IPS-18a (cell line): ENCODE data around the gene RIN3.

ENCODE experiments used
- H3K27ac ChIP-seq: one replicate; pipeline ENCODE4 v1.5.1; 2013; ENCODE audit warnings: low read length
- H3K27me3 ChIP-seq: one replicate; pipeline ENCODE4 v1.6.1; 2013; ENCODE audit warnings: mild to moderate bottlenecking, low read length; ENCODE audit not compliant: control insufficient read depth, insufficient read depth
- H3K36me3 ChIP-seq: one replicate; pipeline ENCODE4 v1.6.1; 2013; ENCODE audit warnings: low read depth, low read length; ENCODE audit not compliant: control insufficient read depth
- H3K4me1 ChIP-seq: one replicate; pipeline ENCODE4 v1.6.1; 2013; ENCODE audit warnings: low read depth, low read length; ENCODE audit not compliant: control insufficient read depth
- H3K4me3 ChIP-seq: one replicate; pipeline ENCODE4 v1.5.1; 2013; ENCODE audit warnings: low read length
- H3K9ac ChIP-seq: one replicate; pipeline ENCODE4 v1.6.1; 2013; ENCODE audit warnings: mild to moderate bottlenecking, low read length, moderate library complexity
- H3K9me3 ChIP-seq: one replicate; pipeline ENCODE4 v1.6.1; 2013; ENCODE audit warnings: low read depth, low read length; ENCODE audit not compliant: control insufficient read depth

Gene RIN3

GRCh38 chr14:92587700-92588085 lies 74.1 kb downstream of the RIN3 start:
- Histone ChIP-seq H3K27ac (no peak overlapping the region), H3K4me1 (no peaks in the 10 kb centered on the region)

DNA sequence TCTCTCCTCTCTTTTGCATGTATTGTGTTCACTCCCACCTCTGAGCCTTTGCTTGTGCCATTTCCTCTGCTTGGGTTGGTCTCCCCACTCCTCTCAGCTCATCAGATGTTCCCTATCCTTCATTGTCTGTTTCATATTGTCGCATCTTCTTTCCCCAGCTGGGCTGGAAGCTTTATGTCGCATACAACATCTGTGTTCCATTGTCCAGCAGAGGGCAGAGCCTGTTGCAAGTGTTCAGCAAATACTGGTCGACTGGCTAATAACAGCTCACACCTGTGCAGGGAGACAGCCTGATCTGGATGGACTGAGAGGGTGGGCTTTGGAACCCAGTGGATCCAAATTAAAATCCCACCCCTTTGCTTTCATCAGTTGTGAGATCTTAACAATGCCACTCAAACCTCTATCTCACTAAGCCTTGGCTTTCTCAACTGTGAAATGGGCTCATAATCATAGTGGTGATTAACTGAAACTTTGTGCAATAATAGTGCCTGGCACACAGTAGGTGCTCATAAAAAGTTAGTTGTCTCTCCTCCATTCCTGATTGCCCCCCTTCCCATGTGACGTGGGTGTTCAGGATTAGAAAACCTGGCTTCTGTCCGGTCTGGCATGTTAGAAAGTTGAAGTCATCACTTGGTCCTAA lies 75.8 kb downstream of the RIN3 start:
- Histone ChIP-seq H3K9me3 (no peaks in the 10 kb centered on the region), H3K27me3 (no peaks in the 10 kb centered on the region), H3K9ac (no peak overlapping the region), H3K4me3 (no peak overlapping the region), H3K27ac (no peak overlapping the region), H3K4me1 (no peaks in the 10 kb centered on the region), H3K36me3 (no peaks in the 10 kb centered on the region)

More at GRCh38 chr14:92587700-92588085, 74.1 kb downstream of the RIN3 start:
- no peak overlapping the region for H3K9ac ChIP-seq
- H3K4me3 ChIP-seq: no peak overlapping the region
- H3K9me3 ChIP-seq: no peaks in the 10 kb centered on the region
- no peaks in the 10 kb centered on the region for H3K36me3 ChIP-seq
- no peaks in the 10 kb centered on the region for H3K27me3 ChIP-seq

- H3K27ac ChIP-seq: no peak overlapping the region
Measured at GRCh38 chr14:92590176-92590575, 76.6 kb downstream of the RIN3 start.

DNA sequence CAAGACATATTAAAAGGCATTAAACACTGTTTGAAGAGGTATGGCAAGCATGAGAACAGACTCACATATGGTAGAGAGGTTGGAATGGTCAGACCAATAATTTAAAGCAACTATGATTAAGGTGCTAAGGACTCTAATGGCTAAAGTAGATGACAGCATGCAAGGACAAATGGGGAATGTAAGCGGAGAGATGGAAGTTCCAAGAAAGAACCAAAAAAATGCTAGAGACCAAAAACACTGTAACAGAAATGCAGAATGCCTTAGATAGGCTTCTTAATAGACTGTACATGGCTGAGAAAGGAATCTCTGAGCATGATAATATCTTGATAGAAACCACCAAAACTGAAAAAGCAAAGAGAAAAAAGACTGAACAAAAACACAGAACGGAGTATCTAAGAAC lies 77.4 kb downstream of the RIN3 start:
- Histone ChIP-seq H3K27ac (no peak overlapping the region), H3K36me3 (no peaks in the 10 kb centered on the region), H3K4me1 (no peaks in the 10 kb centered on the region), H3K9ac (no peak overlapping the region), H3K9me3 (no peaks in the 10 kb centered on the region), H3K4me3 (no peak overlapping the region), H3K27me3 (no peaks in the 10 kb centered on the region)

More at GRCh38 chr14:92590176-92590575, 76.6 kb downstream of the RIN3 start:
- Histone ChIP-seq H3K4me3 (no peak overlapping the region), H3K27me3 (no peaks in the 10 kb centered on the region), H3K9ac (no peak overlapping the region), H3K4me1 (no peaks in the 10 kb centered on the region), H3K36me3 (no peaks in the 10 kb centered on the region), H3K9me3 (no peaks in the 10 kb centered on the region)

DNA sequence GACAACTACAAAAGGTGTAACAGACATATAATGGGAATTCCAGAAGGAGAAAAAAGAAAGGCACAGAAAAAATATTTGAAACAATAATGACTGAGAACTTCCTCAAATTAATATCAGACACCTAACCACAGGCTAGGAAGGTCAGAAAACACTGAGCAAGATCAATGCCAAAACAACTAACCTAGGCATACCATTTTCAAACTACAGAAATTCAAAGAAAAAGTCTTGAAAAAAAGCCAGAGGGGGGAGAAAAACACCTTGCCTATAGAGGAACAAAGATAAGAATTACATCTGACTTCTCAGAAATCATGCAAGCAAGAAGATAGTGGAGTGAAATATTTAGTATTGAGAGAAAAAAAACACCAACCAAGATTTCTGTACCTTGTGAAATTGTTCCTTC lies 77.8 kb downstream of the RIN3 start:
- Histone ChIP-seq H3K9me3 (no peaks in the 10 kb centered on the region), H3K4me3 (no peak overlapping the region), H3K27ac (no peak overlapping the region), H3K9ac (no peak overlapping the region), H3K4me1 (no peaks in the 10 kb centered on the region), H3K27me3 (no peaks in the 10 kb centered on the region), H3K36me3 (no peaks in the 10 kb centered on the region)

- Histone ChIP-seq H3K4me1 (no peaks in the 10 kb centered on the region), H3K9ac (no peak overlapping the region), H3K36me3 (no peaks in the 10 kb centered on the region), H3K4me3 (no peak overlapping the region), H3K9me3 (no peaks in the 10 kb centered on the region), H3K27ac (no peak overlapping the region), H3K27me3 (no peaks in the 10 kb centered on the region)
Measured at GRCh38 chr14:92595267-92595666, 81.7 kb downstream of the RIN3 start.

DNA sequence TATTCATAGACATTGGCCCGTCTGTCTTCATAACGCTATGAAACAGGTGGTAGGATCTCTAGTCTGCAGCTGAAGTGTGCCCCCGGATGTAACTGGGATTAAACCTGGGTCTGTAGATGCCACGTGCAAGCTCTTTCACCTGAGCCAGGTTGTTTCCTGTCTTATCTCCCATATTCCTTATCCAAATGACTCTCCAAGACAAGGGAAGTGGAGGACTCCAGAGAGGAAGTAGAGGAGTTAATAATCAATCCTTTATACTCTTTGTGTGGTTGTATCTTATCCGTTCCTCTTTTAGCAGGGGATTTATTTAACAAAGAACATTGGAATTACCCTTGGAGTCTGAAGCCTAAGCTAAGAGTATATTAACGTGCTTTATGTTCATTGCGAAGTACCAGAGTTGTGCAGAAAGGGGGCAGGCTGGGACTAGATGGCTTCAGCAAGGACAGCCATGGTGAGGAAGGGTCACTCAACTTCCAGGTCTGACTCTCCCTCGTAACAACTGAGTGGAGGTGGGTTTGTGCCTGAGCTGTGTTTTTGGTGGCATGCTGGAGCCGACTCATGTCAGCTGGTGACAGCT lies 82.8 kb downstream of the RIN3 start:
- Histone ChIP-seq H3K27ac (no peak overlapping the region), H3K4me3 (no peak overlapping the region), H3K9ac (no peak overlapping the region), H3K36me3 (no peaks in the 10 kb centered on the region), H3K4me1 (no peaks in the 10 kb centered on the region), H3K9me3 (no peaks in the 10 kb centered on the region), H3K27me3 (no peaks in the 10 kb centered on the region)

DNA sequence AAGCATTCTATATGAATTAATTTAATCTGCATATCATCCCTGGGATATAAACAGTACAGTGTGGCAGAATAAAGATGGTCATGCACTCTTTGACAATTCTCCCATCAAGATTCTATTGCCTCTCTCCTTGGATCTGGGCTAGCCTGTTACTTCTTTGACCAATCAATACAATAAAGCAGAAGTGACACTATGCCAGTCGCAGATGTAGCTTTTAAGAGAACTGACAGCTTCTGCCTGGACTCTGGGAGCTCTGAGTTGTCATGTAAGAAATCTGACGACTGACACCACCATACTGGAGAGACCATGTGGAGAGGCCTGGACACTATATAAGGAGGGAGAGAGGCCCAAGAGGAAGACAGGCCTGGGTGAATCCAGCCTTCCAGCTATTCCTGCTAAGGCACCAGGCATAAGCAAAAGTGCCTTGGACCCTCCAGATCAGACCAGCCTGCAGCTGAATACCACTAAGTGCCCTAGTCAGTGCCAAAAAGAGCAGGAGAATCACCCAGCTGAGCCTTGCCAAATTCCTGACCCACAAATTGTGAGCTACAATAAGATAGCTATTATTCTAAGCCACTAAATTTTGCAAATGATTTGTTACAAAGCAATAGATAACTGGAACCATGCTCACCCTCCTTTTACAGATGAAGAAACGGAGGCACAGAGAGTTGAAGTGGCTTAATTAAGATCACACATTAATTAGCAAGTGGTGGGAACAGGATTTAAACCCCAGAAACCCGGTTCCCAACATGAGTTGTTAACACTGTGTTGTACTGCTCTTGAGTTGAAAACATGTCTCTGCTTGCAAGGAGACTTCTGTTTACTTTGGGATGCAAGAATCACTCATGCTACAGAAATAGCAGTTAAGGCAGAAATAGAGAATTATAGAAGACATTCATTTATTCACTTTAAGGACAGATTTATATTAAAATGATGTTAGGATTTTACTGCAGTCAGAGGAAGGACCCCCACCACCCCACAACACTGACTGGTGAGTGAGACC lies 84.6 kb downstream of the RIN3 start:
- Histone ChIP-seq H3K36me3 (no peaks in the 10 kb centered on the region), H3K4me1 (no peaks in the 10 kb centered on the region), H3K9ac (no peak overlapping the region), H3K4me3 (no peak overlapping the region), H3K27me3 (no peaks in the 10 kb centered on the region), H3K27ac (no peak overlapping the region), H3K9me3 (no peaks in the 10 kb centered on the region)

DNA sequence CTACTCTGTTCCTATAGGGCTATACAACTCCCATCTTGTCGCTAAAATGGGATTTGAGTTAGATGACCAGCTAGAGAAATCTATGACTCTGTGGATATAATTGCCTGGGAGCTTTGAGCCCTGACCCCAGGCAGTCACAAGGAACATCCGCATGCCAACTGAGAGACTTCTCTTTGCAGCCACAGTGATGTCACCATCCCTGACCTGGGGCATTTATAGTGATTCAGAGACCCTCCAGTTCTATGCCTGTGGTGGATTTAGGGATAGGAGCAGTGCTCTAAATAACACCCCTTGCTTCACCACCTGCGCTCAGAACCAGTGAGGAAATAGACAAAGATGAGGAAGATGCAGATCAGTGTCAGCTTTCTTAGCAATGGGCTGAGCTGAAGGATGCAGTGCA lies 86.2 kb downstream of the RIN3 start:
- Histone ChIP-seq H3K27ac (no peak overlapping the region), H3K4me1 (no peaks in the 10 kb centered on the region), H3K9me3 (no peaks in the 10 kb centered on the region), H3K9ac (no peak overlapping the region), H3K27me3 (no peaks in the 10 kb centered on the region), H3K36me3 (no peaks in the 10 kb centered on the region), H3K4me3 (no peak overlapping the region)

GRCh38 chr14:92600318-92601053 lies 86.9 kb downstream of the RIN3 start:
- no peak overlapping the region for H3K9ac ChIP-seq
- H3K4me1 ChIP-seq: no peaks in the 10 kb centered on the region
- H3K4me3 ChIP-seq: no peak overlapping the region
- H3K9me3 ChIP-seq: no peaks in the 10 kb centered on the region
- H3K36me3 ChIP-seq: no peaks in the 10 kb centered on the region
- H3K27ac ChIP-seq: no peak overlapping the region
- no peaks in the 10 kb centered on the region for H3K27me3 ChIP-seq

- no peaks in the 10 kb centered on the region for H3K27me3 ChIP-seq
- H3K9ac ChIP-seq: no peak overlapping the region
- H3K9me3 ChIP-seq: no peaks in the 10 kb centered on the region
- no peaks in the 10 kb centered on the region for H3K4me1 ChIP-seq
- H3K36me3 ChIP-seq: no peaks in the 10 kb centered on the region
- H3K4me3 ChIP-seq: no peak overlapping the region
- H3K27ac ChIP-seq: no peak overlapping the region
Measured at GRCh38 chr14:92601131-92601710, 87.6 kb downstream of the RIN3 start.
